ENCODE measurements around the gene SPEF2.
A peak's percentile ranks its signal among the peaks of the same experiment; 100 is the strongest.

SPEF2 gene

DNA sequence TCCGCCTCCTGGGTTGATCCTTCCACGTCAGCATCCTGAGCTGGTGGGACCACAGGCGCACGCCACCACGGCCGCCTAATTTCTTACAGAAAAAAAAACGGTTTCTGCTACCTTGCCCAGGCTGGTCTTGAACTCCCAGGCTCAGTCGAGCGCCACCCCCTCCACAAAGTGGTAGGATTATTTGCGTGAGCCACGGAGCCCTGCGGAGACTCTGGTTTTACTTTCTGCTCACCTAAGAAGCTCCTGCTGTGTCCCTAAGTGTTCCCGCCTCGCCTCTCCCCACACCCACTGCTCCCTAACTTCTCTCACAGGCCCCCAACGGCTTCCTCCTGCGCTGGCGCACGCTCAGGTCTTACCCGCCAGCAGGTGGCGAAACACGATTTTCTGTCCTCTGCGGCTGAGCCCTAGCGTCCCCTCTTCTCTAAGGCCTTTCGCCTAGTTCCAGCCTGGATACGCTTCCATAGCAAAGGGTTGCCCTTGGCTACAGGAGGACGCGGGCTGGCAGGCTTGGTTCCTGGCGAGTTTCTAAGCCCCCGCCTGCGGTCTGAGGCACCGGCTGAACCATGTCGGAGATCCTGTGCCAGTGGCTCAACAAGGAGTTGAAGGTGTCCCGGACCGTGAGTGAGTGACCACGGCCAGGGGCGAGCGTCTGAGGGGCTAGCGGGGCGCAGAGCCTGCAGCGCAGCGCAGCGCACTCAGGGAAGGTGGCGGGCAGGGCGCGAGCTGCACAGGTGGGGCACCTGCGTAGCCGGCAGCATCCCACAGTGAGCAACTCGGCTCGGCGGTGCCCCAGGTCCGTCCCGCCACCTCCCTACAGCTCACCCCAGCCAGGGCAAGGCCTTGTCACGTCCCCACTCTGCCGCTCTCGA, at the start of gene SPEF2:
Gene SPEF2, plus strand, starts transcription at position 429 of the 869 bp plus-strand sequence. Its CDS starts 135 bp downstream, at position 564.
- TF ChIP-seq GLIS3 (CRISPR knock-in tag; IDR thresholded peaks at IDR 0.05) (no peak), ARNTL (CRISPR knock-in tag; IDR thresholded peaks at IDR 0.05; ENCODE audit: borderline replicate concordance, low read depth) (no peak), CSDC2 (CRISPR knock-in tag; IDR thresholded peaks at IDR 0.05) (no peak), BACH2 (CRISPR knock-in tag; IDR thresholded peaks at IDR 0.05; ENCODE audit: borderline replicate concordance) (no peak), TCF4 (CRISPR knock-in tag; IDR thresholded peaks at IDR 0.05; ENCODE audit: borderline replicate concordance) (no peak), ZNF8 (CRISPR knock-in tag; IDR thresholded peaks at IDR 0.05) (no peak), ZC3H10 (CRISPR knock-in tag; IDR thresholded peaks at IDR 0.05) (no peak)
- peak; percentile 100 for ATAC-seq

GRCh38 chr5:35575578-35575977, 42.1 kb upstream of the SPEF2 start:
- no peak for ATAC-seq
- no peak for TF ChIP-seq ZC3H10 (CRISPR knock-in tag; IDR thresholded peaks at IDR 0.05)
- no peak for TF ChIP-seq ARNTL (CRISPR knock-in tag; IDR thresholded peaks at IDR 0.05; ENCODE audit: borderline replicate concordance, low read depth)
- TF ChIP-seq, protein P1, sequence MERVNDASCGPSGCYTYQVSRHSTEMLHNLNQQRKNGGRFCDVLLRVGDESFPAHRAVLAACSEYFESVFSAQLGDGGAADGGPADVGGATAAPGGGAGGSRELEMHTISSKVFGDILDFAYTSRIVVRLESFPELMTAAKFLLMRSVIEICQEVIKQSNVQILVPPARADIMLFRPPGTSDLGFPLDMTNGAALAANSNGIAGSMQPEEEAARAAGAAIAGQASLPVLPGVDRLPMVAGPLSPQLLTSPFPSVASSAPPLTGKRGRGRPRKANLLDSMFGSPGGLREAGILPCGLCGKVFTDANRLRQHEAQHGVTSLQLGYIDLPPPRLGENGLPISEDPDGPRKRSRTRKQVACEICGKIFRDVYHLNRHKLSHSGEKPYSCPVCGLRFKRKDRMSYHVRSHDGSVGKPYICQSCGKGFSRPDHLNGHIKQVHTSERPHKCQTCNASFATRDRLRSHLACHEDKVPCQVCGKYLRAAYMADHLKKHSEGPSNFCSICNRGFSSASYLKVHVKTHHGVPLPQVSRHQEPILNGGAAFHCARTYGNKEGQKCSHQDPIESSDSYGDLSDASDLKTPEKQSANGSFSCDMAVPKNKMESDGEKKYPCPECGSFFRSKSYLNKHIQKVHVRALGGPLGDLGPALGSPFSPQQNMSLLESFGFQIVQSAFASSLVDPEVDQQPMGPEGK (CRISPR knock-in tag; IDR thresholded peaks at IDR 0.05; ENCODE audit: borderline replicate concordance), result no peak
- TF ChIP-seq SNAI2 (CRISPR knock-in tag; IDR thresholded peaks at IDR 0.05), result no peak
- TF ChIP-seq ZNF565 (CRISPR knock-in tag; conservative IDR thresholded peaks at IDR 0.05; ENCODE audit: low read depth), result no peak
- no peak for TF ChIP-seq BACH2 (CRISPR knock-in tag; IDR thresholded peaks at IDR 0.05; ENCODE audit: borderline replicate concordance)
- TF ChIP-seq, protein P2, sequence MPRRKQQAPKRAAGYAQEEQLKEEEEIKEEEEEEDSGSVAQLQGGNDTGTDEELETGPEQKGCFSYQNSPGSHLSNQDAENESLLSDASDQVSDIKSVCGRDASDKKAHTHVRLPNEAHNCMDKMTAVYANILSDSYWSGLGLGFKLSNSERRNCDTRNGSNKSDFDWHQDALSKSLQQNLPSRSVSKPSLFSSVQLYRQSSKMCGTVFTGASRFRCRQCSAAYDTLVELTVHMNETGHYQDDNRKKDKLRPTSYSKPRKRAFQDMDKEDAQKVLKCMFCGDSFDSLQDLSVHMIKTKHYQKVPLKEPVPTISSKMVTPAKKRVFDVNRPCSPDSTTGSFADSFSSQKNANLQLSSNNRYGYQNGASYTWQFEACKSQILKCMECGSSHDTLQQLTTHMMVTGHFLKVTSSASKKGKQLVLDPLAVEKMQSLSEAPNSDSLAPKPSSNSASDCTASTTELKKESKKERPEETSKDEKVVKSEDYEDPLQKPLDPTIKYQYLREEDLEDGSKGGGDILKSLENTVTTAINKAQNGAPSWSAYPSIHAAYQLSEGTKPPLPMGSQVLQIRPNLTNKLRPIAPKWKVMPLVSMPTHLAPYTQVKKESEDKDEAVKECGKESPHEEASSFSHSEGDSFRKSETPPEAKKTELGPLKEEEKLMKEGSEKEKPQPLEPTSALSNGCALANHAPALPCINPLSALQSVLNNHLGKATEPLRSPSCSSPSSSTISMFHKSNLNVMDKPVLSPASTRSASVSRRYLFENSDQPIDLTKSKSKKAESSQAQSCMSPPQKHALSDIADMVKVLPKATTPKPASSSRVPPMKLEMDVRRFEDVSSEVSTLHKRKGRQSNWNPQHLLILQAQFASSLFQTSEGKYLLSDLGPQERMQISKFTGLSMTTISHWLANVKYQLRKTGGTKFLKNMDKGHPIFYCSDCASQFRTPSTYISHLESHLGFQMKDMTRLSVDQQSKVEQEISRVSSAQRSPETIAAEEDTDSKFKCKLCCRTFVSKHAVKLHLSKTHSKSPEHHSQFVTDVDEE (CRISPR knock-in tag; IDR thresholded peaks at IDR 0.05), result no peak
- TF ChIP-seq ZNF70 (CRISPR knock-in tag; IDR thresholded peaks at IDR 0.05), result no peak
- TF ChIP-seq TOX (CRISPR knock-in tag; IDR thresholded peaks at IDR 0.05; ENCODE audit: borderline replicate concordance), result no peak
- TF ChIP-seq ESRRG (CRISPR knock-in tag; IDR thresholded peaks at IDR 0.05), result no peak
- TF ChIP-seq PPARA (CRISPR knock-in tag; IDR thresholded peaks at IDR 0.05; ENCODE audit: borderline replicate concordance), result no peak
- TF ChIP-seq POU6F1 (CRISPR knock-in tag; IDR thresholded peaks at IDR 0.05; ENCODE audit: borderline replicate concordance, low read depth), result no peak

DNA sequence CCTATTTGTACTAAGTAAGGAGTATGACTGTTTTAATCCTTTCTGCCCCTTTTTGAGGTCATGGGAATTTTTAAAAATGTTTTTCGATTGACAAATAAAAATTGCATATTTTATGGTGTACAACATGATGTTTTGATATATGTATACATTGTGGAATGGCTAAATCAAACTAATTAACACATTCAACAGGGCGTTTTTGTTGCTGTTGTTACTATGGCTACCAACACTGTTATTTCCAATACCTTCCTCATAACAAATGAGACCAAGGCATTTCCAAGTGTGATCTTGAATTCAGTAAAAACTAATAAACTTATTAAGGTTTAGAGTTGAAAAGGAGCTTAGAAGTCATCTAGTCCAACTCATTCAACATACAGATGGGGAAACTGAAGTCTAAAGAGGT, 30.2 kb upstream of the SPEF2 start:
- TF ChIP-seq TOX (CRISPR knock-in tag; IDR thresholded peaks at IDR 0.05; ENCODE audit: borderline replicate concordance), result no peak
- ATAC-seq, result no peak

DNA sequence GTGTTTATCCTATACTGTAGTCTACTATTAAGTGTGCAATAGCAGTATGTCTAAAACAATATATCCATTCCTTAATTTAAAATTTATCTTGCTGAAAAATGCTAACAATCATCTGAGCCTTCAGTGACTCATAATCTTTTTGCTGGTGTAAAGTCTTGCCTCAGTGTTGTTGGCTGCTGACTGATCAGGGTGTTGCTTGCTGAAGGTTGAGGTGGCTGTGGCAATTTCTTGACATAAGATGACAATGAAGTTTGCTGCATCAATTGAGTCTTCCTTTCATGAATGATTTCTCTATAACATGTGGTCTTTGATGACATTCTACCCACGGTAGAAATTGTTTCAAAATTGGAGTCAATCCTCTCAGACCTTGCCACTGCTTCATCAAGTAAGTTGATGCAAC, 24.3 kb upstream of the SPEF2 start:
- no peak for ATAC-seq
- no peak for TF ChIP-seq CSDC2 (CRISPR knock-in tag; IDR thresholded peaks at IDR 0.05)
- no peak for TF ChIP-seq CSRNP3 (CRISPR knock-in tag; IDR thresholded peaks at IDR 0.05)
- TF ChIP-seq ZNF565 (CRISPR knock-in tag; conservative IDR thresholded peaks at IDR 0.05; ENCODE audit: low read depth), result no peak
- TF ChIP-seq, protein P2 (CRISPR knock-in tag; IDR thresholded peaks at IDR 0.05), result no peak
- no peak for TF ChIP-seq ZNF70 (CRISPR knock-in tag; IDR thresholded peaks at IDR 0.05)
- TF ChIP-seq PPARA (CRISPR knock-in tag; IDR thresholded peaks at IDR 0.05; ENCODE audit: borderline replicate concordance), result no peak
- TF ChIP-seq ZFP3 (CRISPR knock-in tag; IDR thresholded peaks at IDR 0.05), result no peak
- no peak for TF ChIP-seq GLIS3 (CRISPR knock-in tag; IDR thresholded peaks at IDR 0.05)
- TF ChIP-seq ZNF8 (CRISPR knock-in tag; IDR thresholded peaks at IDR 0.05), result no peak
- TF ChIP-seq ISL1 (CRISPR knock-in tag; IDR thresholded peaks at IDR 0.05), result no peak
- TF ChIP-seq TOX (CRISPR knock-in tag; IDR thresholded peaks at IDR 0.05; ENCODE audit: borderline replicate concordance), result no peak
- no peak for TF ChIP-seq ZFP30 (CRISPR knock-in tag; IDR thresholded peaks at IDR 0.05)
- TF ChIP-seq, protein P3, sequence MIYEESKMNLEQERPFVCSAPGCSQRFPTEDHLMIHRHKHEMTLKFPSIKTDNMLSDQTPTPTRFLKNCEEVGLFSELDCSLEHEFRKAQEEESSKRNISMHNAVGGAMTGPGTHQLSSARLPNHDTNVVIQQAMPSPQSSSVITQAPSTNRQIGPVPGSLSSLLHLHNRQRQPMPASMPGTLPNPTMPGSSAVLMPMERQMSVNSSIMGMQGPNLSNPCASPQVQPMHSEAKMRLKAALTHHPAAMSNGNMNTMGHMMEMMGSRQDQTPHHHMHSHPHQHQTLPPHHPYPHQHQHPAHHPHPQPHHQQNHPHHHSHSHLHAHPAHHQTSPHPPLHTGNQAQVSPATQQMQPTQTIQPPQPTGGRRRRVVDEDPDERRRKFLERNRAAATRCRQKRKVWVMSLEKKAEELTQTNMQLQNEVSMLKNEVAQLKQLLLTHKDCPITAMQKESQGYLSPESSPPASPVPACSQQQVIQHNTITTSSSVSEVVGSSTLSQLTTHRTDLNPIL (CRISPR knock-in tag; IDR thresholded peaks at IDR 0.05; ENCODE audit: low read depth), result no peak
